T-cell (primary cell): ENCODE results near the gene HOXB7. TPM values are rescaled to one million over a fixed set of nuclear protein-coding genes. Genes with fewer than 3 reads are reported as not detected.

Source experiments
- ATAC-seq, 4 experiments: fragments of 200-7000 bp in 3 of 4; fragments of 150-1000 bp in 1 of 4; cut with Tn5 transposase; replicated peaks in 1 of 4; 1 replicate in 3 of 4; 2 replicates in 1 of 4; pipeline ENCODE4 v1.10.0; 2021; ENCODE audit warnings: moderate library complexity in 3 of 4, mild to moderate bottlenecking in 2 of 4, moderate number of reproducible peaks in 1 of 4
- CTCF ChIA-PET, 2 donors: fragments of 300-600 bp; sonication (Branson Sonifier 250); formaldehyde crosslinking; loops; one replicate each; lab custom pipeline; 2022; ENCODE audit warnings: antibody characterized with exemption in 2 of 2; lab: Charles Lee
- POLR2A ChIA-PET, 2 donors: fragments of 300-600 bp; sonication (Branson Sonifier 250); formaldehyde crosslinking; loops; one replicate each; lab custom pipeline; 2022; ENCODE audit warnings: antibody characterized with exemption in 2 of 2; lab: Charles Lee
- DNase-seq, 35 experiments: peaks; one replicate each; pipeline versions ENCODE4 v3.0.0 to v3.0.0-alpha.2; 2013 to 2023
- H3K27ac ChIP-seq: one replicate; pipeline ENCODE4 v1.5.1; 2013; ENCODE audit warnings: low read length
- H3K27me3 ChIP-seq, 2 experiments: replicated peaks in 1 of 2; 1 replicate in 1 of 2; 2 replicates in 1 of 2; pipeline versions ENCODE4 v1.6.1 to v1.7.0; 2013; ENCODE audit warnings: low read length in 1 of 2, mixed read lengths in 1 of 2; ENCODE audit not compliant: control insufficient read depth in 2 of 2, insufficient read depth in 2 of 2; ENCODE audit errors: extremely low read depth in 1 of 2
- H3K36me3 ChIP-seq, 2 donors: 1 replicate in 1 of 2; 2 replicates in 1 of 2; pipeline versions ENCODE4 v1.6.1 to v1.7.0; 2013; ENCODE audit warnings: low read length in 1 of 2; ENCODE audit not compliant: control insufficient read depth in 2 of 2, insufficient read depth in 1 of 2; ENCODE audit errors: extremely low read depth in 1 of 2
- H3K4me1 ChIP-seq, 2 experiments: 1 replicate in 1 of 2; 2 replicates in 1 of 2; pipeline versions ENCODE4 v1.6.1 to v1.7.0; 2013; ENCODE audit warnings: low read length in 2 of 2, mixed read lengths in 1 of 2; ENCODE audit not compliant: insufficient read depth in 2 of 2, control insufficient read depth in 1 of 2; ENCODE audit errors: extremely low read depth in 1 of 2
- H3K4me3 ChIP-seq, 2 donors: 1 replicate in 1 of 2; 2 replicates in 1 of 2; pipeline versions ENCODE4 v1.5.1 to v1.7.0; 2013; ENCODE audit warnings: mild to moderate bottlenecking in 2 of 2, low read length in 1 of 2, moderate library complexity in 1 of 2; ENCODE audit not compliant: control insufficient read depth in 1 of 2; ENCODE audit errors: extremely low read depth in 1 of 2
- H3K9me3 ChIP-seq: 2 replicates; pipeline ENCODE4 v1.7.0; 2013
- H3K27ac Mint-ChIP-seq, 2 donors: one replicate each; pipeline ENCODE4 v1.8.0; 2020 to 2021; ENCODE audit warnings: mild to moderate bottlenecking in 2 of 2, mixed read lengths in 2 of 2
- H3K27me3 Mint-ChIP-seq, 2 donors: one replicate each; pipeline ENCODE4 v1.8.0; 2021 to 2022; ENCODE audit warnings: mixed read lengths in 2 of 2
- H3K36me3 Mint-ChIP-seq: one replicate; pipeline ENCODE4 v1.8.0; 2021; ENCODE audit warnings: mixed read lengths
- H3K4me1 Mint-ChIP-seq, 3 donors: one replicate each; pipeline ENCODE4 v1.8.0; 2020 to 2022; ENCODE audit warnings: mixed read lengths in 3 of 3, mild to moderate bottlenecking in 1 of 3
- H3K4me3 Mint-ChIP-seq, 3 donors: one replicate each; pipeline ENCODE4 v1.8.0; 2020 to 2022; ENCODE audit warnings: mild to moderate bottlenecking in 3 of 3, mixed read lengths in 3 of 3, moderate library complexity in 3 of 3
- H3K9me3 Mint-ChIP-seq, 3 donors: one replicate each; pipeline ENCODE4 v1.8.0; 2020 to 2022; ENCODE audit warnings: mixed read lengths in 3 of 3
- WGBS: methylation state at CpG from one replicate; pipeline ENCODE4 v1.1.5; 2013; ENCODE audit warnings: missing lambda C conversion rate; ENCODE audit not compliant: insufficient coverage; 5-methylcytosine and 5-hydroxymethylcytosine counted together
- total RNA-seq, 35 experiments: library from RNA in 6 of 35; stranded (reverse) in 6 of 35; fragments of 120-200 nt in 1 of 35; gene quantifications; one replicate each; pipeline versions ENCODE4 v1.2.1 to v1.2.4 and lab custom pipeline; 2013 to 2026

The HOXB7 gene
- total RNA-seq, 5 donors from 2014 or later (not counting 1 experiment from before 2014, with no cell fraction given): 0.47 to 0.66 (median 0.60) TPM; not detected in 2

DNA sequence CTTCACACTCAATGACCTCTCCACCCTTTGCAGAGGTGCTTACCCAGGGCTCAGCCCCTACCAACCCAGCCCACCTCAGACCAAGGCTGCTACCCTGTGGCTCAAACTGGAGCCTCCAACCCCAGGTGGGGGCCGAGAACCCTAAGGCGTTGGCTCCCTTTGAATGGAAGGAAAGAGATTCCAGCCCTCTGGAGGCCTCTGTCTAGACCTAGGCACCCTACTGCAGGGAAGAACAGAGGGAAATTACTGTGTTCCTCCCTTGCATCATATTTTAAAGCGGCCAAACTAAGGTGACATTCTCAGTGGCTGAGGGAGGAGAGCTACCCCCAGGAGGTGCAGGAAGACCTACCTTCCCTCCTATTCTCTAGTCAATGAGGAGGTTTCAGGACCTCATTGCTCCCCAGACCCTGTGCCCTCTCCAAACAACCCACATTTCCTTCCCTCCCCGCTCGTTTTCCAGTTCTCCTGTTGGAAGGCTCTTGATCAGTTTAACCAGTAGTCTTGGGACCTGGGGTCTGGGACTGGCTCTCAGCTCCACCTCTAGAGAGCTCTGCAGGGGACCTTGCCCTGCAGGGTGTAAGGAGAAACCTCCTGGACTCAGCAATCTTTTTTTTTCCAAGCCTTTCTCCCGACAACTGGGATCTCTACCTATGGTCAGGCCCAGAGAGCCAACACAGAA, 9.8 kb upstream of the HOXB7 start:
- ATAC-seq (no peak), DNase-seq (no peak)
- H3K9me3 ChIP-seq: no peaks in the 10 kb centered on the region
- peaks cover 2 to 38% of the 10 kb centered on the region in 2 experiments for H3K4me1 ChIP-seq
- Mint-ChIP-seq H3K27me3 (peaks cover 73 to 91% of the 10 kb centered on the region in 2 donors), H3K4me1 (peaks cover 20 to 31% (median 21%) of the 10 kb centered on the region in 3 donors), H3K27ac (no peak overlapping the region), H3K4me3 (no peak overlapping the region), H3K36me3 (no peaks in the 10 kb centered on the region), H3K9me3 (no peaks in the 10 kb centered on the region)
- ChIA-PET CTCF (interaction anchor here in 1 of 2 donors (0.6 kb wide), 1 partner anchor 381 kb away, joined by 5 read pairs; no protein-coding TSS in a partner anchor), POLR2A (no interaction called here)
- WGBS: no CpG with 5 or more reads among the region's 6 CpGs
- peaks cover 15 to 95% of the 10 kb centered on the region in 2 experiments for H3K27me3 ChIP-seq
- H3K4me3 ChIP-seq: no peak overlapping the region
- no peaks in the 10 kb centered on the region for H3K36me3 ChIP-seq
- H3K27ac ChIP-seq: no peak overlapping the region

DNA sequence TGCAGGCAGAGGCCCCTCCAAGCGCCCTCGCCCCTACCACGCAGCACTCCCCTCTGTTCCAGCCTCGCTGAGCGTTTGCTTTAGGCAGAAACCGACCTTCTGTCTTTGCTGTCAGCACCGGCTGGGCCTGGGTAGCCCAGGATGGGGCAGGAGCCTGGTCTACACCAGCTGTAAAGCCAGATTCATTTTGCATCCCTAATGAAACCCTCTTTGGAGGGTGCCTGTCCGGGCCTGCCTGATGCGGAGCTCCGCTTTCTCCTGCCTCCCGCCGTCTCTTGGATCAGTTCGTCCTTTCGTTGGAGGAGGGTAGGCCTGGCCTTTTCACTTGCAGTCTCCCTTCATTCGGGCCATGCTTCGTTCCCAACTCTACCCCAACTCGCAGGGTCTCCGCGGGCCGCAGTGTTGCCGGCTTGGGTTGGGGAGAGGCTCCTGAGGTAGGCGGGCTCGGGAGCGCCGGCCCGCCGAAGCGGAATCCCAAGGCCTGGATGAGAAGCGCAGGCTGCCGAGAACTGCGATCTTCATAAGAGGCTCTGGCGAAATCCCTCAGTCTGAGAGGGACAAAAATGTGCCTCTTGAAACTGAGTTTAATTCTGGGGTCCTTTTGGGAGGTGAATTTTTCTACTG, 9.1 kb upstream of the HOXB7 start:
- Histone ChIP-seq H3K36me3 (no peaks in the 10 kb centered on the region), H3K4me3 (no peak overlapping the region), H3K9me3 (no peaks in the 10 kb centered on the region), H3K27ac (no peak overlapping the region), H3K27me3 (peaks cover 17 to 94% of the 10 kb centered on the region in 2 experiments), H3K4me1 (peaks cover 0 to 36% of the 10 kb centered on the region in 2 experiments)
- DNase-seq: no peak
- CTCF ChIA-PET: interaction anchor here in 1 of 2 donors (0.7 kb wide), 2 partner anchors 28 to 166 kb away, joined by 3 to 4 read pairs; no protein-coding TSS in a partner anchor
- H3K4me3 Mint-ChIP-seq: peak overlapping the region in 1 of 3 donors; percentile 33
- no peaks in the 10 kb centered on the region for H3K9me3 Mint-ChIP-seq
- peaks cover 80 to 95% of the 10 kb centered on the region in 2 donors for H3K27me3 Mint-ChIP-seq
- POLR2A ChIA-PET: no interaction called here
- 84% methylated on average over 13 of the region's 32 CpGs for WGBS
- peaks cover 19 to 34% (median 22%) of the 10 kb centered on the region in 3 donors for H3K4me1 Mint-ChIP-seq
- H3K36me3 Mint-ChIP-seq: no peaks in the 10 kb centered on the region
- no peak overlapping the region for H3K27ac Mint-ChIP-seq
- ATAC-seq: no peak

DNA sequence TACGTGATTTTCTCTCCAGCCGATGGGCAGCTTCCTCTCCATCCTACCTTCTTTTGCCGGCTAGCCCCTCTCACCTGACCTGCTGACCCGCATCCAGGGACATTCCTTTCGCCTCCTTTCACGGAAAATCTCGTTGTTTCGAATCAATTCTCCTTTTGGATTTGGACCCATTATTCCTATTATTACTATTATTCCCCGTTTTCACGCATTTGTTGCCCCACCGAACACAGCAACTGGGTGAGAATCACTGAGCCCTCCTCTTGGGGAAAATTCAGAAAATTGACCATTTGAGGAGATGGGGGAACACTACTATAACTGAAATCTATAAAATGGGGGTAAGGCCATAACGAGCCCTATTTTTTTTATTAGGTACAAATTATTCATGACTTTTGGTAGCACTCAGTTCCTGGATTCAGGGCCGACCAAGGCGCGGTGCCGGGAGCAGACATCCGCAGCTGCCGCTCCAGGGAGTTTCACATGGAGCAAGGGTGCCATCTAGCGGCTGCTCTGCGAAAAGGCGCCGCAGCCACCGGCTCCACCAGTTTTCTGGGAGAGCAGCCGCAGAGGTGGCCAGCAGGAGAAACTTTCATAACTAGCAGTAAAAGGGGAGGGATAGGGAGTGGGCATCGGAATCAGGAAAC, 7.6 kb upstream of the HOXB7 start:
- POLR2A ChIA-PET: interaction anchor here in 1 of 2 donors (0.5 to 0.6 kb wide), 2 partner anchors 8 to 535 kb away, joined by 3 read pairs; partner anchors contain the start of gene HOXB9
- no peaks in the 10 kb centered on the region for H3K36me3 Mint-ChIP-seq
- DNase-seq (peak; percentile 43 to 91 (median 73)), ATAC-seq (peak; percentile 69 to 80 (median 74))
- H3K9me3 Mint-ChIP-seq: no peaks in the 10 kb centered on the region
- Histone ChIP-seq H3K27me3 (peaks cover 13 to 96% of the 10 kb centered on the region in 2 experiments), H3K9me3 (no peaks in the 10 kb centered on the region), H3K27ac (no peak overlapping the region), H3K4me1 (peaks cover 4 to 46% of the 10 kb centered on the region in 2 experiments), H3K36me3 (no peaks in the 10 kb centered on the region), H3K4me3 (no peak overlapping the region)
- WGBS: 4% methylated on average over 15 of the region's 25 CpGs
- H3K27ac Mint-ChIP-seq: peak overlapping the region in 1 of 2 donors; percentile 72
- peaks cover 82 to 91% of the 10 kb centered on the region in 2 donors for H3K27me3 Mint-ChIP-seq
- peak overlapping the region in 1 of 3 donors; percentile 33 for H3K4me3 Mint-ChIP-seq
- H3K4me1 Mint-ChIP-seq: peaks cover 28 to 42% (median 38%) of the 10 kb centered on the region in 3 donors
- CTCF ChIA-PET: interaction anchor here in 1 of 2 donors (0.7 to 2.0 kb wide), 11 partner anchors 17 to 593 kb away, joined by 3 to 9 read pairs (median 3); partner anchors contain the start of gene HOXB5

DNA sequence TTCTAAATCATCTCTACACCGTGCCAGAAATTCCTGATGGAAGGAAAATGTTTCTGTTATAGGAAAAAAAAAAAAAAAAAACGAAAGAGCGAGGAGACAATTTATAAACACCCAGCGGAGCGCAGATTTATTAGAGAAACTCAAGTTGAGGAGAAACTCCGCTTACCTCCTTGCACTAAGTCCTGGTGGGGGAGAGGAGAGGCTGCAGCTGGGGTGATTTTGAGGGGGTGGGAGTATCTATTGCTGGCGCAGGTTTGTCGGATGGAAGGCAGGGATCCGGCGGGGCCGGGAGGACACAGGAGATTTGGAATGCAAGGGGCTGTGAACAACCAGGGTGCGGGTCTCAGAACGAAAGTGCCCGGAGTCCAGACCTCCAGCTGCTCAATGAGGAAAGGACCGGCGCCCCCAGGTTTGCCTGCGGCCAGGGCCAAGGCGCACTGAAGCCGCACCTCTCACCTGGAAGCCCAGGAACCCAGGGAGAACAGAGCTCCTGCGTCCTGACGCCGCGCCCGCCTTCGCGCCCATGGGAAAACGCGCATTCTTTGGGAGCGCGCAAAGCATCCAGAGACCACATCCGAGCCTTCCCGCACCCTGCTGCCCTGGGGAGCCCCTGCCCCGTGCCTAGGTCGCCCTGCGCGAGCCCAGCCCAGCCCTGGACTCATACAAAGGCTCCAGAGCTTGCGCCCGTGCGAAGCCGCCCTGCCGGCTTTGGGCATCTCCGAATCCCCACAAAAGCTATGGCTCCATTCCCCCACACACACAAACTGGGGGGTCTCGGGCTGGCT, 6.8 kb upstream of the HOXB7 start:
- no peak for DNase-seq
- Mint-ChIP-seq H3K4me3 (peak overlapping the region in 1 of 3 donors; percentile 38), H3K27me3 (peaks cover 81 to 88% of the 10 kb centered on the region in 2 donors), H3K36me3 (no peaks in the 10 kb centered on the region), H3K27ac (peak overlapping the region in 1 of 2 donors; percentile 75), H3K9me3 (no peaks in the 10 kb centered on the region), H3K4me1 (peaks cover 32 to 46% (median 45%) of the 10 kb centered on the region in 3 donors)
- no peak for ATAC-seq
- POLR2A ChIA-PET: interaction anchor here in 1 of 2 donors (0.5 to 0.6 kb wide), 2 partner anchors 9 to 535 kb away, joined by 3 read pairs; partner anchors contain the start of gene HOXB9
- peaks cover 11 to 96% of the 10 kb centered on the region in 2 experiments for H3K27me3 ChIP-seq
- no peak overlapping the region for H3K4me3 ChIP-seq
- no peaks in the 10 kb centered on the region for H3K36me3 ChIP-seq
- CTCF ChIA-PET: interaction anchor here in 1 of 2 donors (0.7 to 2.0 kb wide), 6 partner anchors 19 to 536 kb away, joined by 3 to 9 read pairs (median 4); partner anchors contain the start of gene HOXB5
- H3K9me3 ChIP-seq: no peaks in the 10 kb centered on the region
- H3K4me1 ChIP-seq: peaks cover 4 to 52% of the 10 kb centered on the region in 2 experiments
- WGBS: 14% methylated on average over 38 of the region's 43 CpGs
- H3K27ac ChIP-seq: no peak overlapping the region

DNA sequence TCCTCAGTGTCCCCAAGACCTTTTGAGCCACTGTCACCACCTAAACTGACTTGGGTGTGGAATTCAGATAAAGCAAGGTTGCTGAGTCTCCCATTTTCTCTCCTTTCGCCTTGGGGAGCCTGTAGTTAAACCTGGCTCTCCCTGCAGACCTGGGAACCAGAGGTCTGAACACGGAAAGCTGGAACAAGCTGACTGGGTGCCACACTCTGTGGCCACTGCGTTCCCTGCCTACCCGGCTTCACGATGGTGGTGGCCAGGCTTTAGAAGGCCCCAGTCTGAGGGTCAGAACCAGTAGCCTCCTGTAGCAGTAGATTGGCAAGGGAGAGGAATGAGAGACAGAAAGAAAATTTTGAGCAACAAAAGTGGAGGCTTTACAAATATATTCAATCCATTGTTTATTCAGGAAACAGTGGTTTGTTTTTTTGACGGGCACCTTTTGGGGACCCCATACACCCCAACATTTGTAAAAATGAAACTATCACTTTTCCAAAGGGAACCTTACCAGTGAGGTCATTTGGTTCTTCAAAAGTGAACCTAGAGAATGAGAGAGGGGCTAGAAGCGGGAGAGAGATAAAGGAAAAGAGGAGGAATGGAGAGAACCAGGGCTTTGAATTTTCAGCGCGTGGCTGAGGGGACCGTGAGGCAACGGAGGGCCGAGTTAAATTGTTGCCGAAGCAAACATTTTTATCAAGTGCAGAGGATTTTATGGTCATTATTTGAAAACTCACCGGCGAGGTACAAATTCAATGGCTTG, 6.1 kb upstream of the HOXB7 start:
- Mint-ChIP-seq H3K4me1 (peaks cover 38 to 51% (median 51%) of the 10 kb centered on the region in 3 donors), H3K4me3 (peak overlapping the region in 2 of 3 donors; percentile 38 to 39), H3K9me3 (no peaks in the 10 kb centered on the region), H3K27ac (peak overlapping the region in 1 of 2 donors; percentile 75), H3K36me3 (no peaks in the 10 kb centered on the region), H3K27me3 (peaks cover 78 to 86% of the 10 kb centered on the region in 2 donors)
- Histone ChIP-seq H3K4me3 (no peak overlapping the region), H3K27ac (no peak overlapping the region), H3K36me3 (no peaks in the 10 kb centered on the region), H3K27me3 (peaks cover 15 to 98% of the 10 kb centered on the region in 2 experiments), H3K4me1 (peaks cover 12 to 60% of the 10 kb centered on the region in 2 experiments), H3K9me3 (no peaks in the 10 kb centered on the region)
- CTCF ChIA-PET: interaction anchor here (0.6 to 2.0 kb wide), 4 partner anchors 24 to 484 kb away, joined by 3 to 9 read pairs (median 4); partner anchors contain the start of gene HOXB5 (in 1 of the 2)
- no peak for ATAC-seq
- DNase-seq: no peak
- 78% methylated on average over 8 of the region's 15 CpGs for WGBS
- POLR2A ChIA-PET: no interaction called here
